NCI-H128 (cell line): ENCODE measurements around the gene SP100.
"Not testable (repeated sequence)": the region's sequence is repeated elsewhere in the genome, so short reads cannot be mapped to it uniquely, and the experiment has no call there.

Source experiments
- DNase-seq: peaks from one replicate; lab custom pipeline; 2025; ENCODE audit not compliant: unreplicated experiment; lab: John Stamatoyannopoulos, UW

Gene SP100

DNA sequence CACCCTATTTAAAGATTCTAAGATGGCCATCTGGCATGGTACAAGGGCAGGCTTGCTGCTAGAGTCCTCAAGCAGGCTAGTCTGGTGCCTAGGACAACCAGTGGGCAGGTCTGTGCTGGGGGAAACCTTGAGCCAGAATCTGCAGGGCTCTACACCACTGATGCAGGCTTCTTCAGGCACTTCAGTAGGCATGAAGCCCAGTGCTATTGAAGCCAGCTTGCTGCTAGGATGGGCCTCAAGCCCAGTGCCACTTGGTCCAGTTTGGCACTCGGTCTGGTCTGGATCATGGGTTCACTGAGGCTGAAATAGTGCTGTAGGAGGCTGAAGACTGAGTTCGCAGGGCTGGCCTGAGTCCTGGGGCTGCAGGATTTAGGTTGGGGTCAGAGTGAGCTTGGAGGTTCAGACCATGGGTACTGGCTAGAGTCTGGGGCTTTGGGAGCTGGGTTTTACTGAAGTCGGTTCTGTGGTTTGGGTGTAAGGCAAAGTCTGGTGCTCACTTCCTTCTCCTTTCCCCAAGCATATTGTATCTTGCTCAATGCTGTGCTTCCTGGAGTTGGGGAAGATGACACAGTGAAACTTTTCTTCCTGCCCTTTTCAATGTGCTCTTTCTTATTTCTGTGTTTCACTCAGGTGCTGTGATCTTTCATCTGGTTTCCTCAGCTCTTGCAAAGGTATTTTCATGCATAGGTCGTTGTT is 41.2 kb downstream of the SP100 start:
- no peak for DNase-seq

DNA sequence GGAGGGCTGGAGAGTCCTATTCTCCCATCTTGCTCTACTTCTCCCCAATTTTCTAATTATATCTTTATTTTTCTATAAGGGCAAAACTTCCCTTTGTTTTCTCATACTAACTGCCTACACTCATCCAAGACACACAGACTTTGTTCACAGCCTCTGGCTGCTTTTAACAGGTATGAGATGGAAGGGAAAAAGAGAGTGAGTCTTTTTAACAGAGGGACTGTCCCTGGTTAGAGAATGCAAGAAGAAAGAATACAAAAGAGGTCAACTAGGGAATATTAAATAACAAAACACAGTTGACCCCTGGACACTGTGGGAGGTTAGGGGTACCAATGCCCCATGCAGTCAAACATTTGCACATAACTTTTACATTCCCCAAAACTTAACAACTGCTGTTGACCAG is 41.8 kb downstream of the SP100 start:
- no peak for DNase-seq

DNA sequence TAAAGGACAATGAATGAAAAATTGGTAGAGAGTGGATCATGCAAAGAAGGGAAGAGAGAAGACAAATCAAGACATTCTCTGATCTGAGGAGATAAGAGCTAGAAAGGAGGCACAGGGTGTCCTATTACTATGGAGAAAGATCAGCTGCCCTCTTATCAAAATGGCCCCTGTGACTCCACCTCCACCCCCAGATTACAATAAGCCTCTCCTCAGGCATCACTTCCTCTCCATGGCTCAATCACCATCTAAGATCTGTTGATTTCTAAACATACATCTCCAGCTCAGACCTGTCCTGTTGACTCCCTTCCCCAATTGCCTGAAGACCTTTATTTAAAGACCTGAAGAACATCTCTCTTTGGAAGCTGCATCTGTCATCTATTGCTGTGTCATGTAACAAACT is 43.2 kb downstream of the SP100 start:
- DNase-seq: no peak

GRCh38 chr2:230471074-230471473 is 55.1 kb downstream of the SP100 start:
- no peak for DNase-seq

GRCh38 chr2:230472621-230473018 is 56.6 kb downstream of the SP100 start:
- DNase-seq: no peak

DNA sequence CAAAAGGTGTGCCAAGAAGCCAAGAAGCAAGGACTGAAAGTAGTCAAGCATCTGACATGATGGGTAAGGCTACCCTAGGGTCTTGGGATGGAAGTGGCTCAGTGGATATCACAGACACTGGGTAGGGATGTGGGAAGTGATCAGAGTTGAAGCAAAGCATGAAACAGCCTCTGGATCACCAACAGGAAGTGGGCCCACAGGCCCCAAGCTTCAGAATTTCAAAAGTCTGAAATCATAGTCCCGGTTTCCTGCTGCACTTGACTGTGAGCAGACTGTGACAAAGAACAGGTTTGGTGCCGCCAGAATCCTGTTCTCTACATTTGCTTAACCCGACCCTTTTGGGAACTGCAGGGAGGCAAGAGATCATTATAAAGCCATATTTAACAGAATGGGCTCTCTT is 57.4 kb downstream of the SP100 start:
- no peak for DNase-seq

GRCh38 chr2:230475143-230475542 is 59.1 kb downstream of the SP100 start:
- no peak for DNase-seq

- no peak for DNase-seq
These were observed 69.9 kb downstream of the SP100 start for GRCh38 chr2:230485801-230486341.

DNA sequence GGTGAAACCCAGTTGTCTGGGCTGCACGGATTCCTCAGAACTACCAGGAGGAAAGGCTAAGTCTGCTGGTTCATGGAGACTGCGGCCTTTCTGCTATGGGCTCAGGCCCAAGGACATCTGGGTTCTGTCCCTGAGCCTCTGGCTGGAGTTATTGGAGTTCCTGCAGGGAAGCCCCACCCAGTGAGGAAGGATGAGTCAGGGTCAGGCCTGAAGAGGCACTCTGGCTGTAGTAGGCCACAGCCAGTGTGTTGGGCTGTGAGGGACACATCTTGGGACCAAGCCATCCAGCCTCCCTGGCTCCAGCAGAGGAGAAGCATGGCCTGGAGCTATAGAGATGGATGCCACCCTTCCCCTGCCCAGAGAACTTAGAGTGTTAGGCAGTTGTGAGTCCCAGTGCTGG is 75.2 kb downstream of the SP100 start:
- DNase-seq: not testable (repeated sequence)

DNA sequence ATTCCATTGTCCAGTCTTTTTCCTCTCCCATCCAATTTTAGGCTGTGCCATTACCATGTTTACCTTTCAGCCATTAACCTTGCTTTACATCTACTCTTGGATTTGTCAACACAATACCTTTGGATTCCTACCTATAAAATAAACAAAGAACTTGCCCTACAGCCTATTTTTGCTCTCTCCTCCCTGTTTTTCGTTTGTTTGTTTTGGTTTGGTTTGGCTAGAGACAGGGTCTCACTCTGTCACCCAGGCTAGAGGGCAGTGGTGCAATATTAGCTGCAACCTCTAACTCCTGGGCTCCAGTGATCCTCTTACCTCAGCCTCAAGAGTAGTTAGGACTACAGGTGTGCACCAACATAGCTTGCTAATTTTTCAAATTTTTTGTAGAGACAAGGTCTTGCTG is 76.1 kb downstream of the SP100 start:
- DNase-seq: no peak

GRCh38 chr2:230494980-230495379 is 79.0 kb downstream of the SP100 start:
- no peak for DNase-seq

DNA sequence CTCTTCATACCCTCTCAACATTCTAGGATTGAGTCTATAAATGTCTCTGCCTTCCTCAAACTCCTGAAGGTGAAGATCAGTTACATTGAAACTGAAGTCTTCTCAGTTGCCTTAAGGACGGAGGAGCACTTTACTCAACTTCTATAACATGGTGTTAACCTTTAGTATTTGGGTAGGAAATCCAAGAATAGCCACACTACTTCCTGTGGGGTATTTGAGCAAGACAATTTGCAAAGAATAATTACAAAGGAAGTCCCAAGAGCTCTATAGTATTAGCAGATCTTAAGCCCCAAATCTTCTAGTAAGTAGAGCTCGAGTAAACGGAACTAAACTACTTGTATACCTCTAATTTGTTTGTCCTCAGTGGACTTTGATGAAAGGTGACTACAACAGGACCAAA is 80.9 kb downstream of the SP100 start:
- no peak for DNase-seq

- DNase-seq: no peak
These were observed 82.6 kb downstream of the SP100 start for GRCh38 chr2:230498506-230499107.

DNA sequence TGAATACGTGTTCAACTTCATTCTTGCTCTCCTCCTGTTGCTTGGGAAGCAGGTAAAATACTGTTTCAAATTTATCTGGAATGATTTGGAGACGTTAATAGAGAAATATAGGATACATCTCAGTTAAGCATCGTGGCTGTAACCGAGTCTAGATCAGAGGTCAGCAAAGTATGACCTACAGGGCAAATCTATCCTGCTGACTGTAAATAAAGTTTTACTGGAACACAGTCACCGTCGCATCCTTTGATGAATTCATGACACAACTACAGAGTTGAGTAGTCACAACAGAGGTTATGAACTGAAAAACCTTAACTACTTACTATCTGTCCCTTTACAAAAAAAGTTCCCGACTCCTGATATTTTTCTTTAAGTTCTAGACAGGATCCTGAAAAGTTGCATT is 86.6 kb downstream of the SP100 start:
- no peak for DNase-seq

GRCh38 chr2:230503798-230504197 is 87.8 kb downstream of the SP100 start:
- no peak for DNase-seq

DNA sequence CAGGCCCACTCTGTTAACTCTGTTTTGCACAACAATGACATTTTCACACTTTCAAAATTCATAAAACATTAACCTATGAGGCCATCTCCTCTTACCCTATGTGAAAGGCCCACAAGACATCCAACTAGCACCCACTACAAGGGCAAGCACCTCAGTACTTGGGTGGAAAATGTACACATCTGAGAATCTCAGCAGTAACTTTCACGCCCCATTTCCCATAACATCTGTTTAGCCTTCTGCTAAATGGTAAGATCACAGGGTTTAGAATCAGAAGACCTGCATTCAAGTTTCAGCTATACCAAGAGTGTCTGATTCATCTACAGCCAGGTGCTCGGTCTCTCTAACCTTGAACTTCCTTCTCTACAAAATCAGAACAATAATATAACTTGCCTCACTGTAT is 89.2 kb downstream of the SP100 start:
- no peak for DNase-seq

DNA sequence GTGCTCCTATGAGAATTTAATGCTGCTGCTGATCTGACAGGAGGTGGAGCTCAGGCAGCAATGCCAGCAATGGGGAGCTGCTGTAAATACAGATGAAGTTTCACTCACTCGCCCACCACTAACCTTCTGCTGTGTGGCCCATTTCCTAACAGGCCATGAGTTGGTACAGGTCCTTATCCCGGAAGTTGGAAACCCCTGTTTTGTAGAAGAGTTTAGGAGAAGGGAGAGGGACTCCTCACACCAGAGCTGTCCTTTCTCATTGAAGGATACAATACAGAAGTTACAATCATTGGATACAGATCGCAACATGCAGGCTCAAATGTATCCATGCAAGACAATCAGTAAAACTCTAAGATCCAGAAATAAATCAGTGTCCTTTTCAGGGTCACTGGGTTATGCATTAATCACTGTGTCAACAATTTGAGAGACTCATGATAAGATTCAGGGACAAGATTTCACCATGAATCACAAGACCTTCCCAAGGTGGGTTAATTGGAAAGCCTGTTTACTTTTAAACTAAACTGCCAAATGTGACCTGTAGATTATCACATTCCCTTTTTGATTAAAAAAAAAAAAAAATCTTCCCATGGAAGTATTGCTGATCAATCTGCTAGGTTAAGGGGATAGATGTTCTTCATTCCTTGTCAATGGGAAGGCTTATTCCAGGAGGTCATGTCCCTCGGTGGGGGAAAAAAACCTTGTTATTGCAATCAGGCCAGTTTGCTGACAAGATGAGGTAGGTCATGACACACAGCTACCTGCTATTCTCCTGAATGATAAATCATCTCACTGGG is 97.2 kb downstream of the SP100 start:
- no peak for DNase-seq

DNA sequence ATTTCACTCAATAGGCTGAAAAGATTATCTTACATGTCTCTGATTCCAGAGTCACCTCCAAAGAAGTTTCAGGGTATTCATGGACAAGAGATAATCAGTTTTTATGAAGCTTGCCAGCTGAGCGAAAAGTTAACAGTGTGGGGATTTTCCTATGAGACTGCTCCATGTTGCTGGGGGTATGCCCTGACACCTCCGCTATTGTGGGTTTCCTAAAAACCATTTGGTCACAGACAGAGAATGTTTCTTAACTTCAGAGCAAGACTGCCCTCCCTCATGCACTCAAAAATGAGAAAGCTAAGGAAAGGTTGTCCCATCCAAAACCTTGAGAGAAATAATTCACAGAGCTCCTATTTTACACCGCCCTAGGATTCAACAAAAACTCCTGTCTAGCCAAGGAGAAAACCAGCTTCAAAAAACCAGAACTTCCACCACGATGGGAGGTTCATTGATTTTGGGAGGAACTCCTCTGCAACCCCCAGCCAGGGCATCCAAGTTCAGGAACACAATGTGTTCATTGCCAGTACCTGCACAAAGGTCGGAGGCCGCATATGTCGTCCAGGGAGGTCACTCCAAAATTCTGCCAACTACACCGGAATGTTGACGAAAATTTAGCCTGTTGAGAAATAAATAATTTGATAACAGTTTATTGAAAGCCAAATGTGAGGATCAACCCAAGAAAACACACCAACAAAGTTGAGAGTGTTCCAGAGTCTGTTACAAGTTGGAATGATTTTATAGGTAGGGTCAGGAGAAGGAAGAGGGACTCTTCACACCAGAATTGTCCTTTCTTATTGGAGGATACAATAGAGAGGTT is 104.3 kb downstream of the SP100 start:
- DNase-seq: no peak

- DNase-seq: no peak
These were observed 104.8 kb downstream of the SP100 start for GRCh38 chr2:230520875-230521155.

- DNase-seq: no peak
These were observed 105.4 kb downstream of the SP100 start for GRCh38 chr2:230521386-230521785.

DNA sequence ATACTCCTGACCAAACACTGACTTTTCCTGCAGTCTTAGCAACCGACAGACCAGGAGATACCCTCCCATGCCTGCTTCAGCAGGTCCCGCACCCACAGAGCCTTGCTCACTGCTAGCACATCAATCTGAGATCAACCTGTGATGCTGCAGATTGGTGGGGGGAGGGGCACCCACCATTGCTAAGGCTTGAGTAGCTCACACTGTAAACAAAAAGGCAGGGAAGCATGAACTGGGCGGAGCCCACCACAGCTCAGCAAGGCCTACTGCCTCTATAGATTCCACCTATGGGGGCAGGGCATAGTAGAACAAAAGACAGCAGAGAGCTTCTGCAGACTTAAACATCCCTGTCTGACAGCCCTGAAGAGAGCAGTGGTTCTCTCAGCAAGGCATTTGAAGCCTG is 109.7 kb downstream of the SP100 start:
- no peak for DNase-seq
